Activated T-helper 2 cell treated with anti-CD3 and anti-CD28 coated beads, Interferon-gamma antibody, Interleukin-2, Interleukin-4, amounts not matched to agents 10 μg/mL and 5 μg/mL and 100 μg/mL, durations not matched to agents 14 hours and 24 hours and 36 hours (primary cell): Measurements from ENCODE around the gene DGKI. TPM values are rescaled to one million over a fixed set of nuclear protein-coding genes. Genes with fewer than 3 reads are reported as not detected.

ENCODE experiments used
- DNase-seq: peaks from one replicate; pipeline ENCODE4 v3.0.0; 2021; ENCODE audit warnings: low spot score
- H3K27ac Mint-ChIP-seq: one replicate; pipeline ENCODE4 v1.8.0; 2021; ENCODE audit warnings: mixed read lengths
- H3K27me3 Mint-ChIP-seq: one replicate; pipeline ENCODE4 v1.8.0; 2021; ENCODE audit warnings: low read depth, mixed read lengths
- H3K36me3 Mint-ChIP-seq: one replicate; pipeline ENCODE4 v1.8.0; 2021; ENCODE audit warnings: low read depth, mixed read lengths
- H3K4me1 Mint-ChIP-seq: one replicate; pipeline ENCODE4 v1.8.0; 2021; ENCODE audit warnings: low read depth, mixed read lengths
- H3K4me3 Mint-ChIP-seq: one replicate; pipeline ENCODE4 v1.8.0; 2021; ENCODE audit warnings: low read depth, mild to moderate bottlenecking, moderate library complexity, mixed read lengths
- H3K9me3 Mint-ChIP-seq: one replicate; pipeline ENCODE4 v1.8.0; 2021; ENCODE audit warnings: mixed read lengths
- intact Hi-C: fragments of 100-400 bp; cut with micrococcal nuclease; formaldehyde crosslinking; loops from one replicate; pipeline ENCODE4 v1.15.1; 2023
- total RNA-seq: library from RNA; stranded (reverse); gene quantifications from 2 replicates; pipeline ENCODE4 v1.2.3, GENCODE V29; 2022

Gene DGKI
- total RNA-seq, 1 donor from 2014 or later: 3.9 TPM

DNA sequence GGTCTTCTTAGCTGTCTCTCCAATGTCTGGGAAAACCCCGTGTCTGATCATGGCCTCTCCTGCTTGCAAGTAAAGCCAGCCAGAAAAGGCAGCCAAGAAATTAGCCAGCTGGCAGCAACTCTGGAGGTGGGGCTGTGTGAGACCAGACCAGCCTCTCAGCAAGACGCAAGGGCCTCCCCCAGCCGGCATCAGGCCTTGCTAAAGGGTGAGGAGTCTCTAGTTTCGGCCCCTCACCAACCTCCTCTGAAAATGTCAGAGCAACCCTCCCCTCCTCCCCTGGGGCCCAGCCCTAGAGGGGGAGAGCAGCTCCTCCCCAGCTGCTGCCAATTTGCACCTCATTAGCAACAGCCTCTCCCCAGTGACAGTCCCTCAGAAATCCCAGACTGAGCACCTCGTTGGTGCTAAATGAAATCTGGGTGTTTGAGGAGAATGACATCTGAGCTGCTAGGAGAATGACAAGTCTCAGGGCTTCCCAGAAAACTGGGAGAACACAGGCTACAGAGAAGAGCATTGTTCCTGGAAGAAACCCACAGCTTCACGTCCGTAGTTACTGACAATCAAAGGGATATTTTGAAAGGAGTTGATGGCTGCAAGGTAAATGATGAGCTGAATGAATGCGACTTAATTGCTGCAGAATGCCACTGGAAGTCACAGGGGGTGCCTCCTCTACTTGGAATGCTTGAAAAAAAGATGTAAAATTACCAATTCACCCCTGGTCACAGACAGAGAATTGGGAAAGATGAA, 25.9 kb downstream of the DGKI start:
- H3K36me3 Mint-ChIP-seq: no peaks in the 10 kb centered on the region
- no peaks in the 10 kb centered on the region for H3K4me1 Mint-ChIP-seq
- peaks cover 9% of the 10 kb centered on the region for H3K27me3 Mint-ChIP-seq
- no peaks in the 10 kb centered on the region for H3K9me3 Mint-ChIP-seq
- no peak for DNase-seq
- intact Hi-C loops: no loop called here
- H3K27ac Mint-ChIP-seq: no peak overlapping the region
- no peak overlapping the region for H3K4me3 Mint-ChIP-seq

DNA sequence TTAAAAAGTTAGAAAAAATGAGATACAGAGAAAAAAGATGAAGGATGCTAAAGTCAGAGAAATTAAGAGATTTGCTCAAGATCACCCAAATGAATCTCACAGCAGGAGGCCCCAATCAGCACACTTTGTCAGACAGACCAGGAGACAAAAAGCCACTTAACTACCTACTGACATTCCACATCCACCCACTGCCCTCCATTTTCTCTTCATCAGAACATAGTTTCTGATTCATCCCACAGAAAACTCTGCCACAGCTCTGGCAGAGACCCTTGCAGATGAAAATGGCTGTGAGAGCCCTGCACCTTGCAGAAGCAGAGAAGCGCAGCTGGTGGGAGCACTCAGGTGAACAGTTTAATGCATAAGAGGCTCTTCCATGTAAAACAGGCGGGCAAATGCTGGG, 26.6 kb downstream of the DGKI start:
- intact Hi-C loops: no loop called here
- DNase-seq: no peak
- no peaks in the 10 kb centered on the region for H3K4me1 Mint-ChIP-seq
- H3K27ac Mint-ChIP-seq: no peak overlapping the region
- H3K9me3 Mint-ChIP-seq: no peaks in the 10 kb centered on the region
- H3K36me3 Mint-ChIP-seq: no peaks in the 10 kb centered on the region
- no peak overlapping the region for H3K4me3 Mint-ChIP-seq
- peaks cover 9% of the 10 kb centered on the region for H3K27me3 Mint-ChIP-seq

DNA sequence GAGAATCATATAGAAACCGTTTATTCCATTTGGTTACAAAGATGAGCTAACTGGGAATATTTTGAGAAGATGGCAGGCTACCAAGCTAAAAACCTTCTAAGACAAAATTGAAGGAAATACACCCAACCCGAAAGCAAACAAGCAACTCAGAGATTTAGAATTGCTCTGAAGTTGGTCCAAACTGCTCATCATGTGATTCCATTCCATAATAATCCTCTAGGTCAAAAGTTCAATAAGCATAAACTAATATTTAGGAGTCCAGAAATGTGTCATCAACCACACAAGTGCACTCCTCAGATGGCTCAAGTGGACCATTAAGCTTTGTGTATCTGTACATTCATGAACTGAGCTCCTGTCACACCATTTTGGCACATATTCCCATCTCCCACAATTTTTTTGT, 28.7 kb downstream of the DGKI start:
- Mint-ChIP-seq H3K36me3 (no peaks in the 10 kb centered on the region), H3K27ac (no peak overlapping the region), H3K4me1 (no peaks in the 10 kb centered on the region), H3K27me3 (peaks cover 6% of the 10 kb centered on the region), H3K9me3 (no peaks in the 10 kb centered on the region), H3K4me3 (no peak overlapping the region)
- intact Hi-C loops: loop anchor here (5.0 kb wide), 1 partner anchor 79 kb away; no protein-coding TSS in a partner anchor
- no peak for DNase-seq

DNA sequence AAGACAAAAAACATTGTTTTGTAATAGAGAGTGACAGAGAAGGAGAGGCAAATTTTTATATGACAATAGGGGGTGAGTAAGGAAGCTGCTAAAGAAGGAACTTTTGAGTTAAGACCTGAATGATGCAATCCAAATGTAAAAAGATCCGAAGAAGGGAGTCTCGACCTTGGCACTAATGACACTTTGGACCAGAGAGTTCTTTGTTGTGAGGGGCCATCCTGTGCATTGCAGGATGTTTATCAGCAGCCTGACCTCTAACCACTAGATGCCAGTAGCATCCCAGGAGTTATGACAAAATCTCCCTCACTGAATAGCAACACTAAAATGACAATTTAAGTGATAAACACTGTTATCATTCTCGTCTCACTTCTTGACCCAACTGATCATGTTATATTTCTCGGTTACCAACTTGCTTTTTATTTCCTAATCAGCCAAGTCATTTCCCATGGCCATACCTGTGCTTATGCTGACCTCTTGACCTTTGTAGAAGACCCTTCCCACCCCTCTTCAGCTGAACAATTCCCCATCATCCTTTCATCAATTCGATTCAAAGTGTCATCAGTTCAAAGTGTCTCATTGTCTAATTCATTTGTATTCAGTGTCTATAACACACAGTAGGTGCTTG, 30.0 kb downstream of the DGKI start:
- Mint-ChIP-seq H3K27me3 (peaks cover 5% of the 10 kb centered on the region), H3K36me3 (no peaks in the 10 kb centered on the region), H3K4me3 (no peak overlapping the region), H3K27ac (no peak overlapping the region), H3K4me1 (no peaks in the 10 kb centered on the region), H3K9me3 (no peaks in the 10 kb centered on the region)
- intact Hi-C loops: loop anchor here (5.0 kb wide), 1 partner anchor 80 kb away; no protein-coding TSS in a partner anchor
- no peak for DNase-seq

DNA sequence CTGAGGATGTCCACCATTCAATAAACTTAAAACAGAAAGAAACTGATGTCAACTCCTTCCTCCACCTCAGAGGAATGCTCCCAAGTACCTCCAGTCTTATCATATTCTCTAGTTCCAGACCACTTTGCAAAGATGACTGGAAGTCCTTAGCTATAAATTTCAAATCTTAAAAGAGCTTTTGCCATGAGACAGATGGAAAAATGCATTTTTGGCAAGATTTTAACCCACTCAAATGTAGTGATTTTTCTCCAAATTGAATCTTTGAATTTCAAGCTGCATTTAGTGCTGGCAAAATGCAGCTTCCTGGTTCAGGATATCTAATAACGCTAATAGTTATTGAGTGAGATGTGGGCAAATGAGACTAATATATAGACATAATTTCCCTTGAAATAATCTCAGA, 33.2 kb downstream of the DGKI start:
- H3K27ac Mint-ChIP-seq: no peak overlapping the region
- no peak overlapping the region for H3K4me3 Mint-ChIP-seq
- H3K36me3 Mint-ChIP-seq: no peaks in the 10 kb centered on the region
- intact Hi-C loops: no loop called here
- no peaks in the 10 kb centered on the region for H3K9me3 Mint-ChIP-seq
- H3K27me3 Mint-ChIP-seq: no peaks in the 10 kb centered on the region
- no peaks in the 10 kb centered on the region for H3K4me1 Mint-ChIP-seq
- DNase-seq: no peak

DNA sequence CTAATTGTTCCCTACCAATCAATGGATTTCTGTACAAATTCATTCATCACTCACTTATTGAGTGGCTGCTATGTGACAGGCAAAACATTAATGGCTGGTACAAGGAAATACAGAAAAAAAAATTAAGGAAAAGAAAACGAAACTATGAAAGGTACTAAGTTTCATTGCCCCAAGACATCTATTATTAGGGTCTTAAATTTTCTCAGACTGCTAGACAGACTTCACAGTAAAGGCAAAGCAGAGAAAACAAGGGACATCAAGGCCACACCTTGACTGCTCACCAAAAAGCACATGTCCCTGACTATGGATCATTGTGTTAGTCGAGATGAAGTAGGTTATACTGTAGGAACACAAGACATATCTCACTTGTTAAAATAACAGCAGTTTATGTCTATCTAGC, 36.5 kb downstream of the DGKI start:
- Mint-ChIP-seq H3K27ac (no peak overlapping the region), H3K9me3 (no peaks in the 10 kb centered on the region), H3K27me3 (peaks cover 3% of the 10 kb centered on the region), H3K4me3 (no peak overlapping the region), H3K36me3 (no peaks in the 10 kb centered on the region), H3K4me1 (no peaks in the 10 kb centered on the region)
- DNase-seq: no peak
- intact Hi-C loops: no loop called here

DNA sequence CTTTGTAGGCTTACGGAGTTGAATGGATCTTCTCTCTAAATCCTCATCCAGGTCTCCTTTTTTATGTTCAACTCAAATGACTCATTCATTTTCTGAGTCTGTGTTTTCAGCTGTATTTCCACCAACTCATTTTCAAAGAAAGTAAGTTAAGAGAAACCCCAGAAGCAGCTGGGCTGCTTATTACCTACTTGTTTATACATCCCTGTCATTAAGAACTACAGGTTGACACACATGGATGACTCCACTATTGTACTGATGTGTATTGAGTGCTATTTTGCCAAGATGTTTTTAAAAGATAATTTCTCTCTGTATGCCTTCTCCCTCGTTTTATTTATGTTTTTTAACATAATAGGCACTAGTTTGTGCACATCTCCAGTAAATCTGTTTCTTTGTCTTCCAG, 41.9 kb downstream of the DGKI start:
- peaks cover 3% of the 10 kb centered on the region for H3K27me3 Mint-ChIP-seq
- H3K27ac Mint-ChIP-seq: no peak overlapping the region
- no peaks in the 10 kb centered on the region for H3K36me3 Mint-ChIP-seq
- no peaks in the 10 kb centered on the region for H3K4me1 Mint-ChIP-seq
- H3K4me3 Mint-ChIP-seq: no peak overlapping the region
- no peaks in the 10 kb centered on the region for H3K9me3 Mint-ChIP-seq
- no peak for DNase-seq
- intact Hi-C loops: no loop called here

DNA sequence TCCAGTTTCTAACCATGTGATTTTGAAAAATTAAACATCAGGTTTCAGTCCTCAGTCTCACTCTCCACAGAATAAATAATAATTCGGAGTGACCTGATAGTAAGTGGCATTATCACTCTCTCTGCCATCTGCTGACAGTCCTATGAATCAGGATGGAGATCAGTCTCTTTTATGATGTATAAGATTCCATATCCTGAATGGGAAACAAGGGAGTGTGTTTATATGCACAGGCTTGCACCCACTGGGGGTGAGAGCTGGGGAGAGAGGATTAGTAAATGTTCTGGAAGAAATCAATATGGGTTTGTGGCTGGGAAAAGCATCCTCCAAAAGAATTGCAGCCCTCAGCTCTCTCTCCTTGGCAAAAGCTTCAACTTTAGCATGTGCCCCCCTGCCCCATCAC, 45.3 kb downstream of the DGKI start:
- no peak for DNase-seq
- H3K9me3 Mint-ChIP-seq: no peaks in the 10 kb centered on the region
- no peaks in the 10 kb centered on the region for H3K36me3 Mint-ChIP-seq
- H3K4me1 Mint-ChIP-seq: no peaks in the 10 kb centered on the region
- H3K27me3 Mint-ChIP-seq: peaks cover 7% of the 10 kb centered on the region
- H3K27ac Mint-ChIP-seq: no peak overlapping the region
- intact Hi-C loops: no loop called here
- H3K4me3 Mint-ChIP-seq: no peak overlapping the region

DNA sequence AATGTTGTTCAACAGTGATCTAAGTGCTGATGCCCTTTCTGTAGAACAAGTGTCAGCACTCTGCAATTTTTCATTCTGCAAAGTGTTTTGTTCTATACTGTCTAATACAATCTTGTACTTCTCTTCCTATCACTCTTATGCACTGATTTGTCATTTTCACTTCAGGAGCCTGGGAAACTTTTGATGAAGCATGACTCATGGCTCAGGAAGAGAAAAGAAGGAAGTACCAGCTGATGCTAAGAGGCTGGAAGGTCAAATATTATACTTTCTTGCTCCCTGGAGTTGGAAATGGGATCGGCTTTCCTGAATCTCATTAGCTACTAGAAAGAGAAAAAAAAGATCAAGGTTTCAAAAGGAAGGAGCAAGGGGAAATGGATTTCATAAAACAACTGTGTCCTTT, 45.8 kb downstream of the DGKI start:
- no peaks in the 10 kb centered on the region for H3K4me1 Mint-ChIP-seq
- H3K9me3 Mint-ChIP-seq: no peaks in the 10 kb centered on the region
- H3K36me3 Mint-ChIP-seq: no peaks in the 10 kb centered on the region
- no peak for DNase-seq
- intact Hi-C loops: no loop called here
- H3K27ac Mint-ChIP-seq: no peak overlapping the region
- H3K27me3 Mint-ChIP-seq: peaks cover 9% of the 10 kb centered on the region
- no peak overlapping the region for H3K4me3 Mint-ChIP-seq

DNA sequence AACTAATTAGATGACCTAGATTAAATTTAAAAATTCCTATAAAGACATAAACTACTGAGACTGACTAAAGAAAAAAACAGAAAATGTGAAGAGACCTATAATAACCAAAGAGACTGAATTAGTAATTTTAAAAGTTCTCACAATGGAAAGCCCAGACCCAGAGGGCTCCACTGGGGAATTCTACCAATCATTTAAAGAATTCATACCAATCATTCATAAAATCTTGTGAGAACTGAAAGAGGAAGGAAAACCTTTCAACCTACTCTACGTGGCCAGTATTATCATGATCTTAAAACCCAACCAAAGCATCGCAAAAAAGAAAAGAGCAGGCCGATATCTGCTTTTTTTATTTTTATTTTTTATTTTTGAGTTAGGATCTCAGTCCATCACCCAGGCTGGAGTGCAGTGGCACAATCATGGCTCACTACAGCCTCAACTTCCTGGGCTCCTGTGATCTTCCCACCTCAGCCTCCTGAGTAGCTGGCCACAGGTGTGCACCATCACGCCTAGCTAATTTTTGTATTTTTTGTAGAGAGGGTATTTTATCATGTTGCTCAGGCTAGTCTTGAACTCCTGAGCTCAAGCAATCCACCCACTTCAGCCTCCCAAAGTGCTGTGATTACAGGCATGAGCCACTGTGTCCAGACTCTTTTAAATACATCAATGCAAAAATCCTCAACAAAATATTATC, 48.6 kb downstream of the DGKI start:
- no peak overlapping the region for H3K27ac Mint-ChIP-seq
- H3K36me3 Mint-ChIP-seq: no peaks in the 10 kb centered on the region
- no peak for DNase-seq
- intact Hi-C loops: no loop called here
- H3K9me3 Mint-ChIP-seq: no peaks in the 10 kb centered on the region
- peaks cover 10% of the 10 kb centered on the region for H3K27me3 Mint-ChIP-seq
- H3K4me3 Mint-ChIP-seq: no peak overlapping the region
- H3K4me1 Mint-ChIP-seq: no peaks in the 10 kb centered on the region

DNA sequence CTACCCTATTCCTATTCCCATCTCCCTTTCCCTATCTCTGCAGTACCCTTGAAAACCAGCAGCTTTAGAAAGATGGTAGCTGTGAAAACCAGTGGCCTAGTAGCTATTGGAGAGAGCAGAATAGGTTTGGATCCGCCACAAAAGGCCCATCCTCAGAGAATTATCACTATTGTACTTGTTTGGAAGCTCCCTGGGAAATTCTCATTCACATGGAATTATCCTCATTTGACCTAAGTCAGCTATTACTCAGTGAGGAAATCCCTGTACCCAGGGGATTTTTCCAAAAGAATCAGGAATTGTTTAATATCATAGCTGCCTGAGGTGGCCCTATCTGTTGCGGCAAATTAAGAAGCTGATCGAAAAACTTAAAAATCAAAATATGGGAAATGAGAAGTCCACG, 51.6 kb downstream of the DGKI start:
- no peak for DNase-seq
- Mint-ChIP-seq H3K9me3 (no peaks in the 10 kb centered on the region), H3K36me3 (no peaks in the 10 kb centered on the region)

DNA sequence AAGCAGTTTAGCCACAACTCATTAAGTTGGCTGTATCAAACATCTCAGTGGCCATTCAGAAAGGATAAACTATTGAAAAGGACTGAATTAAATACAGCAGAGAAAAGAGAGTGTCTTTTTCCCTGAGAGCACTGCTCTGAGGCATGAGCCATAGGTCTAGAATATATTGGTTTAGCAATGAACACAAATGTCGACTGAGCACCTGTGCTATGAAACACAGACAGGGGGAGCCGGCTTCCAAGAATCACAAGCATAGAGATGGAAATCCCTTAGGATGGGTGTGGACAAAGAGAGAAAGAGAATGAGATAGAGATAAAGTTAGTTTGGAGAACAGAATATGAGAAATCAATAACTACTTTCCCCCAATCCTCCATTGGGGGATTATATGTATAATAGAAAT, 54.8 kb downstream of the DGKI start:
- H3K36me3 Mint-ChIP-seq: no peaks in the 10 kb centered on the region
- no peak overlapping the region for H3K4me3 Mint-ChIP-seq
- DNase-seq: no peak
- no peak overlapping the region for H3K27ac Mint-ChIP-seq
- intact Hi-C loops: no loop called here
- H3K27me3 Mint-ChIP-seq: peaks cover 12% of the 10 kb centered on the region
- H3K9me3 Mint-ChIP-seq: no peaks in the 10 kb centered on the region
- H3K4me1 Mint-ChIP-seq: no peaks in the 10 kb centered on the region

More for the DNA sequence above, 51.6 kb downstream of the DGKI start:
- peaks cover 17% of the 10 kb centered on the region for H3K27me3 Mint-ChIP-seq
- intact Hi-C loops: no loop called here
- H3K27ac Mint-ChIP-seq: no peak overlapping the region
- no peaks in the 10 kb centered on the region for H3K4me1 Mint-ChIP-seq
- no peak overlapping the region for H3K4me3 Mint-ChIP-seq

DNA sequence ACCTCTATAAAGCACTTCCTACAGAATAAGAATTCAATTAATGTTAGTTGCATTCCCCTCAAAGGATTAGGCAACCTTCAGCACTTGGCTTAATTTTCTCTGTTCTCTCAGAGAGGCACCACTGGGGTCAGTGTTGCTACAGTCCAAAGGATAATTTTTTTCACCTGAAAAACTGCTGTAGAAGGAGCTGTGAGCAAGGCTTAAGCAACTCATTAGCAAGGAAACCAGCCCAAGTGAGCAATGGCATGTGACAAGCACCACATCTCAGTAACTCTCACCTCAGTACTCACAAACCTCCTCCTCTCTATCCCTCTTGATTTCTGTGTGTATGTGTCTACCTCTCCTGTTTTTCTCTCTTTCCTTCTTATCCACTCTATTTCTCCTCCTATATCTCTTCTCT, 55.9 kb downstream of the DGKI start:
- intact Hi-C loops: no loop called here
- no peak overlapping the region for H3K27ac Mint-ChIP-seq
- peaks cover 10% of the 10 kb centered on the region for H3K27me3 Mint-ChIP-seq
- no peaks in the 10 kb centered on the region for H3K36me3 Mint-ChIP-seq
- H3K4me3 Mint-ChIP-seq: no peak overlapping the region
- H3K4me1 Mint-ChIP-seq: no peaks in the 10 kb centered on the region
- no peaks in the 10 kb centered on the region for H3K9me3 Mint-ChIP-seq
- no peak for DNase-seq
